Hepatocyte (in vitro differentiated cells): ENCODE data around the gene TTC28.

ENCODE experiments used
- CTCF ChIP-seq: fragments of 200-600 bp; sonication (generic); IDR thresholded peaks from 2 replicates; pipeline ENCODE4 v1.5.1; 2016; ENCODE audit warnings: antibody characterized with exemption, mild to moderate bottlenecking; ENCODE audit not compliant: poor library complexity
- EZH2 ChIP-seq: fragments of 200-600 bp; sonication (generic); IDR thresholded peaks from 2 replicates; pipeline ENCODE4 v1.6.1; 2016; ENCODE audit warnings: antibody characterized with exemption, mild to moderate bottlenecking, borderline replicate concordance
- EZH2phosphoT487 ChIP-seq: fragments of 200-600 bp; sonication (generic); IDR thresholded peaks from one replicate; pipeline ENCODE4 v1.6.1; 2018; ENCODE audit warnings: antibody characterized with exemption, mild to moderate bottlenecking, low read depth, moderate library complexity; ENCODE audit not compliant: unreplicated experiment, severe bottlenecking

DNA sequence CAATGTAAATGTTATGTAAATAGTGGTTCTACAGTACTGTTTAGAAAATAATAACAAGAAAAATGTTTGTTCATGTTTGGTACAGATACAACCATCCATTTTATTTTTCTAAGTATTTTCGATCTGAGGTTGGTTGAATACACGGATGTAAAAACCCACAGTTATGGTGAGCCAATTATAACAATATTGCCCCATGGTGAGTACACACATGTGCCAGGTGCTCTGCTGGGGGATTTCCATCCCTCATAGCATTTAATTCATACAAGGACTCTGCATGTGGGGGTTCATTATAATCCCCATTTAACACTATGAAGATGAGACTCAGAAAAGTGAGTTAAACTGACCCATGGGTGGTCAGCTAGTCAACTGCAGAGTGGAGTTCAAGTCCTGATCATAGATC lies 23.3 kb upstream of the TTC28 start:
- TF ChIP-seq EZH2phosphoT487 (no peak), EZH2 (no peak), CTCF (no peak)
